OCI-LY1 (cell line): ENCODE measurements around the gene GIPR.

Experiments used
- CTCF ChIP-seq: fragments of 200-600 bp; sonication (generic), shearing (Covaris generic); IDR thresholded peaks from 2 replicates; pipeline ENCODE4 v1.5.1; 2017; ENCODE audit warnings: mild to moderate bottlenecking, antibody characterized with exemption, low read length, moderate library complexity, mixed read lengths
- EZH2 ChIP-seq: fragments of 200-600 bp; sonication (generic), shearing (Covaris generic); IDR thresholded peaks from 2 replicates; pipeline ENCODE4 v1.8.0; 2017; ENCODE audit warnings: borderline replicate concordance, mixed run types, mild to moderate bottlenecking, antibody characterized with exemption, low read length, moderate library complexity, mixed read lengths

- TF ChIP-seq CTCF (no peak), EZH2 (no peak)
Observed at GRCh38 chr19:45621389-45621788, 46.6 kb upstream of the GIPR start.
